HCT116 (cell line): ENCODE data around the gene CDHR3. TPM values are rescaled to one million over a fixed set of nuclear protein-coding genes. Genes with fewer than 3 reads are reported as not detected.

Experiments used
- ATAC-seq: fragments of 200-7000 bp; cut with Tn5 transposase; 2 replicates; pipeline ENCODE4 v1.9.1; 2020; ENCODE audit warnings: mild to moderate bottlenecking, moderate library complexity
- BruUV-seq: library from RNA; stranded (reverse); fragments of 400-500 nt; replicated peaks from 2 replicates; lab custom pipeline; 2021; lab: Mats Ljungman, UMichigan
- CTCF ChIA-PET: fragments of 300-600 bp; sonication (Branson Sonifier 250); formaldehyde crosslinking; loops from one replicate; lab custom pipeline; 2021; ENCODE audit warnings: antibody characterized with exemption; lab: Charles Lee
- POLR2A ChIA-PET: fragments of 300-600, 350-600 bp; sonication (Branson Sonifier 250); formaldehyde crosslinking; loops from one replicate; lab custom pipeline; 2021; ENCODE audit warnings: antibody characterized with exemption; lab: Charles Lee
- RAD21 ChIA-PET, 2 experiments: fragments of 300-600 bp; sonication (Branson Sonifier 250); formaldehyde crosslinking; loops; one replicate each; lab custom pipeline; 2023; ENCODE audit warnings: low total read pairs in 2 of 2; ENCODE audit not compliant: uncharacterized antibody in 2 of 2, unreplicated experiment in 2 of 2, low non-redundant PET in 1 of 2; lab: Charles Lee
- DNase-seq: peaks from one replicate; pipeline ENCODE4 v3.0.0-alpha.2; 2010; ENCODE audit warnings: low read depth, low spot score
- H2AFZ ChIP-seq: fragments of 200-600 bp; shearing (Covaris generic), sonication (generic); 2 replicates; pipeline ENCODE4 v1.6.1; 2017; ENCODE audit warnings: low read depth, mixed run types, mixed read lengths, antibody characterized with exemption, low read length; ENCODE audit not compliant: poor library complexity, severe bottlenecking
- H3K27ac ChIP-seq: 2 replicates; pipeline ENCODE4 v1.5.1; 2012; ENCODE audit warnings: low read depth, low read length
- H3K27me3 ChIP-seq: fragments of 200-600 bp; sonication (generic); 2 replicates; pipeline ENCODE4 v1.6.1; 2016; ENCODE audit warnings: mixed run types, low read length, mixed read lengths; ENCODE audit not compliant: insufficient read depth
- H3K36me3 ChIP-seq, 2 experiments: fragments of 200-500 bp in 1 of 2; fragments of 200-600 bp in 1 of 2; sonication (Bioruptor generic) in 1 of 2; sonication (generic) in 1 of 2; 2 replicates each; pipeline versions ENCODE4 v1.5.1 to v1.6.1; 2014 to 2016; ENCODE audit warnings: low read length in 2 of 2, inconsistent platforms in 1 of 2, mixed read lengths in 1 of 2, mixed run types in 1 of 2; ENCODE audit not compliant: insufficient read depth in 2 of 2, control insufficient read depth in 1 of 2
- H3K4me1 ChIP-seq, 2 experiments: fragments of 200-600 bp in 1 of 2; sonication (generic) in 1 of 2; 2 replicates each; pipeline versions ENCODE4 v1.5.1 to v1.6.1; 2012 to 2017; ENCODE audit warnings: low read length in 2 of 2, inconsistent platforms in 1 of 2, mild to moderate bottlenecking in 1 of 2, mixed read lengths in 1 of 2, mixed run types in 1 of 2, moderate library complexity in 1 of 2; ENCODE audit not compliant: insufficient read depth in 2 of 2, control insufficient read depth in 1 of 2
- H3K4me2 ChIP-seq: fragments of 200-600 bp; sonication (generic); 2 replicates; pipeline ENCODE4 v1.6.1; 2017; ENCODE audit warnings: mixed run types, low read length, mixed read lengths
- H3K4me3 ChIP-seq, 2 experiments: fragments of 200-600 bp in 1 of 2; sonication (generic) in 1 of 2; replicated peaks in 1 of 2; 2 replicates each; pipeline ENCODE4 v1.5.1; 2011 to 2016; ENCODE audit warnings: low read length in 2 of 2, control low read depth in 1 of 2, low read depth in 1 of 2, mild to moderate bottlenecking in 1 of 2, mixed read lengths in 1 of 2, mixed run types in 1 of 2
- H3K79me2 ChIP-seq: fragments of 200-600 bp; sonication (generic); 2 replicates; pipeline ENCODE4 v1.6.1; 2017; ENCODE audit warnings: mild to moderate bottlenecking, mixed run types, low read length, moderate library complexity, mixed read lengths; ENCODE audit not compliant: insufficient read depth
- H3K9ac ChIP-seq: fragments of 200-600 bp; sonication (generic); 2 replicates; pipeline ENCODE4 v1.6.1; 2016; ENCODE audit warnings: low read length, mixed read lengths
- H3K9me2 ChIP-seq: fragments of 200-600 bp; sonication (generic), shearing (Covaris generic); 2 replicates; pipeline ENCODE4 v1.6.1; 2017; ENCODE audit warnings: mixed run types, mild to moderate bottlenecking, moderate library complexity; ENCODE audit not compliant: insufficient read depth
- H3K9me3 ChIP-seq, 2 experiments: fragments of 200-500 bp in 1 of 2; fragments of 200-600 bp in 1 of 2; sonication (Bioruptor generic) in 1 of 2; sonication (generic) in 1 of 2; 2 replicates each; pipeline ENCODE4 v1.6.1; 2014 to 2017; ENCODE audit warnings: low read length in 2 of 2, mixed read lengths in 2 of 2, inconsistent platforms in 1 of 2, low read depth in 1 of 2, mild to moderate bottlenecking in 1 of 2, mixed run types in 1 of 2, moderate library complexity in 1 of 2; ENCODE audit not compliant: control insufficient read depth in 1 of 2, insufficient read depth in 1 of 2
- H4K20me1 ChIP-seq: fragments of 200-600 bp; sonication (generic), shearing (Covaris generic); 2 replicates; pipeline ENCODE4 v1.6.1; 2017; ENCODE audit warnings: mixed run types, mild to moderate bottlenecking, moderate library complexity; ENCODE audit not compliant: insufficient read depth
- CBX3 ChIP-seq: IDR thresholded peaks from 2 replicates; pipeline ENCODE4 v1.6.1; 2012; ENCODE audit warnings: low read depth
- CEBPB ChIP-seq: IDR thresholded peaks from 2 replicates; pipeline ENCODE4 v1.6.1; 2012; ENCODE audit warnings: low read depth
- ELF1 ChIP-seq: IDR thresholded peaks from 2 replicates; pipeline ENCODE4 v1.6.1; 2012; ENCODE audit warnings: low read depth, borderline replicate concordance
- EZH2 ChIP-seq: fragments of 200-600 bp; sonication (generic); IDR thresholded peaks from 2 replicates; pipeline ENCODE4 v1.6.1; 2017; ENCODE audit warnings: antibody characterized with exemption, mixed run types
- EZH2phosphoT487 ChIP-seq: fragments of 200-600 bp; IDR thresholded peaks from 2 replicates; pipeline ENCODE4 v1.6.1; 2018; ENCODE audit warnings: antibody characterized with exemption, borderline replicate concordance
- FOSL1 ChIP-seq: IDR thresholded peaks from 2 replicates; pipeline ENCODE4 v1.6.1; 2012; ENCODE audit warnings: low read depth
- POLR2A ChIP-seq: IDR thresholded peaks from 2 replicates; pipeline ENCODE4 v1.7.0; 2011; ENCODE audit warnings: borderline replicate concordance; ENCODE audit not compliant: insufficient read depth, insufficient read length; ENCODE audit errors: extremely low read depth
- RAD21 ChIP-seq: IDR thresholded peaks from 2 replicates; pipeline ENCODE4 v1.6.1; 2012; ENCODE audit warnings: low read depth, mild to moderate bottlenecking
- SIN3A ChIP-seq: IDR thresholded peaks from 2 replicates; pipeline ENCODE4 v1.6.1; 2012; ENCODE audit warnings: low read depth
- SP1 ChIP-seq: IDR thresholded peaks from 2 replicates; pipeline ENCODE4 v1.6.1; 2012; ENCODE audit warnings: low read depth
- TCF7L2 ChIP-seq: IDR thresholded peaks from 2 replicates; pipeline ENCODE4 v1.7.0; 2011; ENCODE audit warnings: borderline replicate concordance, inconsistent platforms; ENCODE audit not compliant: insufficient read depth, insufficient read length; ENCODE audit errors: extremely low read depth
- YY1 ChIP-seq: IDR thresholded peaks from 2 replicates; pipeline ENCODE4 v1.6.1; 2011; ENCODE audit warnings: low read length, low read depth, moderate library complexity, mild to moderate bottlenecking; ENCODE audit not compliant: insufficient replicate concordance; ENCODE audit errors: extremely low read depth
- ZNF274 ChIP-seq: fragments of 200-500 bp; sonication (Bioruptor generic); IDR thresholded peaks from 2 replicates; pipeline ENCODE4 v1.6.1; 2014; ENCODE audit warnings: mild to moderate bottlenecking, low read depth, low read length, inconsistent platforms
- intact Hi-C: fragments of 100-400 bp; cut with micrococcal nuclease; formaldehyde crosslinking; loops from 2 replicates; pipeline ENCODE4 v1.10.0; 2022
- total RNA-seq: library from RNA; stranded (reverse); gene quantifications from one replicate; pipeline ENCODE4 v1.2.1, GENCODE V29; 2021; ENCODE audit not compliant: unreplicated experiment
- TF ChIP-seq, protein P1 (sequence below), 3 experiments: fragments of 200-600 bp in 1 of 3; sonication (generic) in 1 of 3; IDR thresholded peaks in 2 of 3; conservative IDR thresholded peaks in 1 of 3; 2 replicates each; pipeline ENCODE4 v1.5.1; 2012 to 2017; ENCODE audit warnings: low read depth in 2 of 3, low read length in 2 of 3, antibody characterized with exemption in 1 of 3, borderline replicate concordance in 1 of 3, control low read depth in 1 of 3, mild to moderate bottlenecking in 1 of 3, mixed read lengths in 1 of 3, mixed run types in 1 of 3, moderate library complexity in 1 of 3; ENCODE audit not compliant: insufficient read depth in 1 of 3
- TF ChIP-seq, protein P2 (sequence below): IDR thresholded peaks from 2 replicates; pipeline ENCODE4 v1.6.1; 2012; ENCODE audit warnings: low read depth

Gene CDHR3
- total RNA-seq, 1 experiment from 2014 or later = 5.5 TPM

GRCh38 chr7:106050746-106051117 lies 87.7 kb downstream of the CDHR3 start:
- TF ChIP-seq RAD21 (no peak), FOSL1 (no peak), POLR2A (no peak), ELF1 (no peak), TCF7L2 (no peak), CBX3 (no peak)
- TF ChIP-seq, protein P1, sequence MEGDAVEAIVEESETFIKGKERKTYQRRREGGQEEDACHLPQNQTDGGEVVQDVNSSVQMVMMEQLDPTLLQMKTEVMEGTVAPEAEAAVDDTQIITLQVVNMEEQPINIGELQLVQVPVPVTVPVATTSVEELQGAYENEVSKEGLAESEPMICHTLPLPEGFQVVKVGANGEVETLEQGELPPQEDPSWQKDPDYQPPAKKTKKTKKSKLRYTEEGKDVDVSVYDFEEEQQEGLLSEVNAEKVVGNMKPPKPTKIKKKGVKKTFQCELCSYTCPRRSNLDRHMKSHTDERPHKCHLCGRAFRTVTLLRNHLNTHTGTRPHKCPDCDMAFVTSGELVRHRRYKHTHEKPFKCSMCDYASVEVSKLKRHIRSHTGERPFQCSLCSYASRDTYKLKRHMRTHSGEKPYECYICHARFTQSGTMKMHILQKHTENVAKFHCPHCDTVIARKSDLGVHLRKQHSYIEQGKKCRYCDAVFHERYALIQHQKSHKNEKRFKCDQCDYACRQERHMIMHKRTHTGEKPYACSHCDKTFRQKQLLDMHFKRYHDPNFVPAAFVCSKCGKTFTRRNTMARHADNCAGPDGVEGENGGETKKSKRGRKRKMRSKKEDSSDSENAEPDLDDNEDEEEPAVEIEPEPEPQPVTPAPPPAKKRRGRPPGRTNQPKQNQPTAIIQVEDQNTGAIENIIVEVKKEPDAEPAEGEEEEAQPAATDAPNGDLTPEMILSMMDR (IDR thresholded peaks at IDR 0.05 in 2 of 3, conservative IDR thresholded peaks at IDR 0.05 in 1 of 3; ENCODE audit: borderline replicate concordance in 1 of 3, insufficient read depth in 1 of 3, low read depth in 2 of 3, low read length in 2 of 3) = no peak
- H3K9ac ChIP-seq = no peak overlapping the region
- ATAC-seq (no peak), DNase-seq (no peak)
- POLR2A ChIA-PET = no interaction called here
- no peak overlapping the region for H3K4me2 ChIP-seq
- no peaks in the 10 kb centered on the region for H3K27me3 ChIP-seq
- H3K27ac ChIP-seq = no peak overlapping the region
- H3K9me2 ChIP-seq = no peaks in the 10 kb centered on the region
- H3K4me1 ChIP-seq = no peaks in the 10 kb centered on the region
- H3K4me3 ChIP-seq = no peak overlapping the region
- H2AFZ ChIP-seq = no peak overlapping the region
- no TSS peak for BruUV-seq
- no peaks in the 10 kb centered on the region for H3K79me2 ChIP-seq
- no peaks in the 10 kb centered on the region for H4K20me1 ChIP-seq
- H3K9me3 ChIP-seq = no peaks in the 10 kb centered on the region
- RAD21 ChIA-PET = no interaction called here
- intact Hi-C loops = no loop called here
- CTCF ChIA-PET = interaction anchor here (1.0 kb wide), 1 partner anchor 103 kb away, joined by 4 read pairs; no protein-coding TSS in a partner anchor
- H3K36me3 ChIP-seq = no peaks in the 10 kb centered on the region

DNA sequence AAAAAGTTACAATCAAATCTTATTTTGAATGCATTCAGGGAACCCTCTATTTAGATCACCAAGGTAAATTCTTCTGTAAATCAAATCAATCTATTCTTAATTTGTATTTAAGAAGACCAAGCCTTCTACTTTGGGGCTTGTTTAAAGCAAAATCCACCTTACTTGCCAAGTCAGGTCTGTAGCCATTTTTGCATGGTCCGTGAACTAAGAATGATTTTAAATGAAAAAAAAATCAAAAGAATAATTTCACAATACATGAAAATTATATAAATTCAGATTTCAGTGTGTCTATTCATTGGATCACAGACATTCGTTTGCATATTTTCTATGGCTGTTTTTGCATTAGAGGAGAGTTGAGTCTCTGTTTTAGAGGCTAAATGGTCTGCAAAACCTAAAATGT lies 89.6 kb downstream of the CDHR3 start:
- Histone ChIP-seq H3K36me3 (no peaks in the 10 kb centered on the region), H3K79me2 (no peaks in the 10 kb centered on the region), H4K20me1 (no peaks in the 10 kb centered on the region), H3K4me1 (peaks cover 0 to 5% of the 10 kb centered on the region in 2 experiments; a peak in 1 of 4 replicates), H3K9ac (no peak overlapping the region), H3K9me2 (no peaks in the 10 kb centered on the region), H3K27ac (no peak overlapping the region), H3K9me3 (no peaks in the 10 kb centered on the region), H2AFZ (no peak overlapping the region), H3K27me3 (no peaks in the 10 kb centered on the region), H3K4me3 (no peak overlapping the region), H3K4me2 (no peak overlapping the region)
- ATAC-seq = no peak
- intact Hi-C loops = no loop called here
- ChIA-PET RAD21 (no interaction called here), POLR2A (no interaction called here), CTCF (interaction anchor here (1.5 kb wide), 1 partner anchor 10 kb away, joined by 4 read pairs; no protein-coding TSS in a partner anchor)
- DNase-seq = no peak
- BruUV-seq = no TSS peak
- TF ChIP-seq EZH2 (no peak), CEBPB (no peak), RAD21 (no peak), POLR2A (no peak), EZH2phosphoT487 (no peak), ELF1 (no peak), YY1 (no peak), TCF7L2 (no peak), SIN3A (no peak), ZNF274 (no peak), SP1 (no peak)
- TF ChIP-seq, protein P2, sequence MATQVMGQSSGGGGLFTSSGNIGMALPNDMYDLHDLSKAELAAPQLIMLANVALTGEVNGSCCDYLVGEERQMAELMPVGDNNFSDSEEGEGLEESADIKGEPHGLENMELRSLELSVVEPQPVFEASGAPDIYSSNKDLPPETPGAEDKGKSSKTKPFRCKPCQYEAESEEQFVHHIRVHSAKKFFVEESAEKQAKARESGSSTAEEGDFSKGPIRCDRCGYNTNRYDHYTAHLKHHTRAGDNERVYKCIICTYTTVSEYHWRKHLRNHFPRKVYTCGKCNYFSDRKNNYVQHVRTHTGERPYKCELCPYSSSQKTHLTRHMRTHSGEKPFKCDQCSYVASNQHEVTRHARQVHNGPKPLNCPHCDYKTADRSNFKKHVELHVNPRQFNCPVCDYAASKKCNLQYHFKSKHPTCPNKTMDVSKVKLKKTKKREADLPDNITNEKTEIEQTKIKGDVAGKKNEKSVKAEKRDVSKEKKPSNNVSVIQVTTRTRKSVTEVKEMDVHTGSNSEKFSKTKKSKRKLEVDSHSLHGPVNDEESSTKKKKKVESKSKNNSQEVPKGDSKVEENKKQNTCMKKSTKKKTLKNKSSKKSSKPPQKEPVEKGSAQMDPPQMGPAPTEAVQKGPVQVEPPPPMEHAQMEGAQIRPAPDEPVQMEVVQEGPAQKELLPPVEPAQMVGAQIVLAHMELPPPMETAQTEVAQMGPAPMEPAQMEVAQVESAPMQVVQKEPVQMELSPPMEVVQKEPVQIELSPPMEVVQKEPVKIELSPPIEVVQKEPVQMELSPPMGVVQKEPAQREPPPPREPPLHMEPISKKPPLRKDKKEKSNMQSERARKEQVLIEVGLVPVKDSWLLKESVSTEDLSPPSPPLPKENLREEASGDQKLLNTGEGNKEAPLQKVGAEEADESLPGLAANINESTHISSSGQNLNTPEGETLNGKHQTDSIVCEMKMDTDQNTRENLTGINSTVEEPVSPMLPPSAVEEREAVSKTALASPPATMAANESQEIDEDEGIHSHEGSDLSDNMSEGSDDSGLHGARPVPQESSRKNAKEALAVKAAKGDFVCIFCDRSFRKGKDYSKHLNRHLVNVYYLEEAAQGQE = no peak
